GM12864 (cell line): ENCODE results near the gene TTC16.

Source experiments
- DNase-seq: peaks from one replicate; pipeline ENCODE4 v3.0.0-alpha.2; 2011; ENCODE audit warnings: low read depth
- H3K4me3 ChIP-seq: 2 replicates; pipeline ENCODE4 v1.5.1; 2011; ENCODE audit warnings: mild to moderate bottlenecking, low read depth, low read length, control low read depth
- TF ChIP-seq, protein P1 (sequence below): IDR thresholded peaks from 2 replicates; pipeline ENCODE4 v1.5.1; 2011; ENCODE audit warnings: low read depth, mild to moderate bottlenecking, moderate library complexity, low read length, control low read depth, inconsistent platforms; ENCODE audit errors: missing control alignments

The TTC16 gene

DNA sequence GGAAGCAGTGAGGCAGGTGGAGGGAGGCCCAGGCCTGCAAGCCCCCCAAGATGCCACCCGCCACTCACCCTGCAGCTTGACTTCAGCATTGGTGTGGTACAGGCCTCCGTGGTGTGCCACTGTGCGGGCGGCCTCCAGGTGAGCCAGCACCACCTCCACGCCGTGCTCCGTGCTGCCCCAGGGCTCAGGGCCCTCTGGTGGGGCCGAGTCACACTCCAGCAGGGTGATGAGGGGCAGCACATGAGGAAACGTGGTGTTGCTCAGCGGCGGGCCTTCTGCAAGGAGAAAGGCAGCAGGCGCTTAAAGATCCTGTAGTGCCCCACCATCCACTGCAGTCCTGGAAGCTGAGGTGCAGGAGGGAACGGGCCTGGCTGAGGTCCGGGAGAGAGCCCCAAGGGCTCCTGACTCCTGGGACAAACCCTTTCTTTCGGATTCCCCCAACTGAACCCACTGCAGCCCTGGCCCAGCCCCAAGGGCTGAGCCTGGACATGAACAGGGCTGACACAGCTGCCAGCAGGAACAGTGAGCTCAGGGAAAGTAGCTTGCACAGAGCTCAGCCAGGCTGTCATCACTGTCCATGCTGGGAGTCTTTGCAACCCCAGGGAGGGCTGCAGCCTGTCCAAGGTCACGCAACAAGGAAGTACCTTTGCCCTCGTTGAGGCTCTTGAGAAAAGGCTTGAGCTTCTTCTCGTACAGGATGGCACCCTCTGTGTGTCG, 23.9 kb downstream of the TTC16 start:
- DNase-seq: no peak

DNA sequence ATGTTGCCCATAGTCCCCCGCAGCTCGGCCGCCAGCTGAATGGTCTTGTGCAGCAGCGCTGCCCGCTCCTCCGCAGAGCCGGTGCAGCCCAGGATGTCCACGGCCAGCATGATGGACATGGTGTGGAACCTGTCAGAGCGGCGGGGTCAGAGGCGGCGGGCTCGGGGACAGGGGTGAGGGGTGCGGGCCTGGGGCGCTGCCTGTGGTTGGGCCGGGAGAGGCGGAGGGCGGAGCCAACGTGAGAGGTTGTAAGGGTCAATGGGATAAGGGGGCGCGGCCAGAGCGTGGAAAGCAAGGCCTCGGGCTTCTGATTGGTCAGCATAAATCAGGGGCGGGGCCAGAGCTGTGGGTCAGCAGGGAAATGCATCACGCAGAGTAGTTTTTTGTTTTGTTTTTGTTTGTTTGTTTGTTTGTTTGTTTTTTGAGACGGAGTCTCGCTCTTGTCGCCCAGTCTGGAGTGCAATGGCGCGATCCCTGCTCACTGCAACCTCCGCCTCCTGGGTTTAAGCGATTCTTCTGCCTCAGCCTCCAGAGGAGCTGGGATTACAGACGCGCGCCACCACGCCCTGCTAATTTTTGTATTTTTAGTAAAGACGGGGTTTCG, 26.1 kb downstream of the TTC16 start:
- TF ChIP-seq, protein P1, sequence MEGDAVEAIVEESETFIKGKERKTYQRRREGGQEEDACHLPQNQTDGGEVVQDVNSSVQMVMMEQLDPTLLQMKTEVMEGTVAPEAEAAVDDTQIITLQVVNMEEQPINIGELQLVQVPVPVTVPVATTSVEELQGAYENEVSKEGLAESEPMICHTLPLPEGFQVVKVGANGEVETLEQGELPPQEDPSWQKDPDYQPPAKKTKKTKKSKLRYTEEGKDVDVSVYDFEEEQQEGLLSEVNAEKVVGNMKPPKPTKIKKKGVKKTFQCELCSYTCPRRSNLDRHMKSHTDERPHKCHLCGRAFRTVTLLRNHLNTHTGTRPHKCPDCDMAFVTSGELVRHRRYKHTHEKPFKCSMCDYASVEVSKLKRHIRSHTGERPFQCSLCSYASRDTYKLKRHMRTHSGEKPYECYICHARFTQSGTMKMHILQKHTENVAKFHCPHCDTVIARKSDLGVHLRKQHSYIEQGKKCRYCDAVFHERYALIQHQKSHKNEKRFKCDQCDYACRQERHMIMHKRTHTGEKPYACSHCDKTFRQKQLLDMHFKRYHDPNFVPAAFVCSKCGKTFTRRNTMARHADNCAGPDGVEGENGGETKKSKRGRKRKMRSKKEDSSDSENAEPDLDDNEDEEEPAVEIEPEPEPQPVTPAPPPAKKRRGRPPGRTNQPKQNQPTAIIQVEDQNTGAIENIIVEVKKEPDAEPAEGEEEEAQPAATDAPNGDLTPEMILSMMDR: no peak
- no peak for DNase-seq
- H3K4me3 ChIP-seq: no peak overlapping the region

More for the DNA sequence above, 23.9 kb downstream of the TTC16 start:
- TF ChIP-seq, protein P1: no peak
- H3K4me3 ChIP-seq: no peak overlapping the region

DNA sequence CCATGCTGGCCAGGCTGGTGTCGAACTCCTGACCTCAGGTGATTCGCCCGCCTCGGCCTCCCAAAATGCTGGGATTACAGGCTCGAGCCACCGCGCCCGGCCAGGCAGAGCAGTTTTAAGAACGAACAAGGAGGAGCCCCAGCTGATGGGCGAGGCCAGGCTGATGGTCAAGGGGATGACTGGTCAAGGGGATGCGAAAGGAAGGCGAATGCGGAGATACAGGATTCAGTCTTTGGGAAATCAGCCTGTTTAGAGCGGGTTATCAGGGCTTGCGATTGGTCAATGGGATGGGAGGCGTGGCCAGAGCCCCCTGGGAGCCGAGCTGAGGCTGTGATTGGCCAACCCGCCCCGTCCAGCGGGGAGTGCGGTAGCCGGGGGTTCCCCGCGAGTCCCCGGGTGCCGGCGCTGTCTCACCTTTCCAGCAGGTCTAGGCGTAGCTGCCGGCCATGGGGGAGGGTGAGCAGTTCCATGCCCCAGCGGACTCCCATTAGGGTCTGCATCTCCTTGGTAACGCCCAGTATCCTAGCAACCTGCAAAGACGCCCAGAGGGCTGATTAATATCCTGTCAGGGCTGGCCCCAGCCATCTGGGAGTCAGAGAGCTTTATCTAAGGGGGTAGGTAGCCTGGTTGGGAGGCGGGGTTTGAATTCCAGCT, 26.7 kb downstream of the TTC16 start:
- H3K4me3 ChIP-seq: no peak overlapping the region
- TF ChIP-seq, protein P1: no peak
- DNase-seq: no peak

DNA sequence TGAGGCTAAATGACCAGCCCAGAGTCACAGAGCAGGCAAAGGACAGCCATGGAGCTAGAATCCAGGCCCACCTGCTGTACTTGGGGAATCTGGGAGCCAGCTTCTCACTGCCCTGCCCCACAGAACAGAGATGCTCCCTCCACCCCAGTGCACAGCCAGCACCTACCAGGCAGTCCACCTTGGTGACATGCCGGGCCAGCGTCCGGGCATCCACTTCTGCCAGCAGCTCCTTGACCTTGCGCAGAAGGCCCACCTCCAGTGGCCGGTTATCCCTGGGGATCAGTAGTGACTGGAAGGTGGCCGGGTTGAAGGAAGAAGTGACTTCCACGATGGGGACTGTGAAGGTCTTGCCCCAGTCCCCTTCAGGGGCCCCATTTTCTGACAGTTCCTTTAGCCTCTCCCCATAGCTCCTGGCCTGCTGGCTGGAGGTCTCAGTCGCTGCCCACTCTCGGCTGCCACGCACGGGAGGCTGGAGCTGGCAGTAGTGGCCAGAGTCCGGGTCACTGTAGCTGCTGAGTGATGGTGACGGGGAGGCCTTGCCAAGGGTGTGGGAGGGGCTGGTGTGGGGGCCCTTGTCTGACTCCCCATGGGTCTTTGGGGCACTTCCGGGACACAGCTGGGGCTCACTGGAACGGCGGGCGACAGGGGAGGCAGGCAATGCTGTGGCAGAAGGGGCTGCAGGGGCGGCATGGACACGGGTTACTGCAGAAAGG, 28.7 kb downstream of the TTC16 start:
- TF ChIP-seq, protein P1: no peak
- no peak for DNase-seq
- no peak overlapping the region for H3K4me3 ChIP-seq

DNA sequence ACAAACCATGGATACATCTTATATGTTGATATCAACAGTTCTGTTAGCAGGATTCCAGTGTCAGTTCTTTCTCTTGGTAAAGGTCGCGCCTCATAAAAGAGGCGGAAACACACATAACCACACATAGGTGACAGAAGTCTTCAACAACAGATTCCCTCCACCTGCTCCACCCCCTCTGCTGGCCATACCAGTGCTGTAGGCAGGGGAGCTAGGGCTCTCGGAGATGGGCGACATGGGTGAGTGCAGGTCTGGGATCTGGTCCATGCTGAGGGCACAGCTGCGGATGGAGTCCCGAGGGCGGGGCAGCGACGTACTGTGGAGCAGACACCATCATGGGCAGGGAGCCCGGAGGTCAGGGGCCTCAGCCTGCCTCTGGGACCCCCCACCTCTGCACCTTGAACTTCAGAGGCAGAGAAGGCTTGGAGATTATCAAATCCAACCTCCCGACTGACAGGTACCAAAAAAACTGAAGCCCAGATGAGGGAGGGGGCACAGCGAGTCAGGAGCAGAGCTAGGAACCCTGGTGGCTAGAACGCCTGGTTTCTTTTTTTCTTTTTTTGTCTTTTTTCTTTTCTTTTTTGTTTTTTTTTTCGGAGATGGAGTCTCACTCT, 31.2 kb downstream of the TTC16 start:
- no peak for DNase-seq
- H3K4me3 ChIP-seq: no peak overlapping the region
- TF ChIP-seq, protein P1: no peak

DNA sequence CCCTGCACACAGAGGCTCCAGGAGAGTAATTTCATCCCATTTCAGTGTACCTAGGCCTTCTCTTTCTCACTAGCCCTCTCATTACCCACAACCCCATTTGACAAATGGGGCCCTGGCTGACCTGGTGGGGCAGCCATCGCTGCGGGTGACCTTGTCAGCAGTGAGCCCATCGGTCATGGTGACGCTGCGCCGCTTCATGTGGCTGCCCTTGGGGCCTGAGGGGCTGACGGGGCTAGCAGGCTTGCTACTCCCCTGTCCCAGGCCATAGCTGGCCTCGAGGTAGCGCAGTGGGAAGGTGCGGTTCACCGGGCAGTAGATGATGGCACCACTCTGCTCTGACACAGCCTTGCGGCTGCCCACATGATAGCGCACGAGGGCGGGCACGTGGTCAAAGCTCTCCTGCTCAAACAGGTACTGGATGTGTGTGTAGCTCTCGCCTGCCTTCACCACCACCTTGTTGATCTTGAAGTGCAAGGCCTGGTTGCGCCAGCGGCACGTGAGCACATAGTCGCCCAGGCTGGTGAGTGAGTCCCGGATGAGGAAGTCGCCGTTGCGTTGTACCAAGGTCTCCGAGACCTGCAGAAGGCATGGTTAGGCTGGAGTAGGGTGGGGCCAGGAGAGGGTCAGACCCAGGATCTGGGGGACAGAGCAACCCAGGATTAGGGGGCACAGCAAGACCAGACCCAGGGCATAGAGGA, 33.4 kb downstream of the TTC16 start:
- no peak overlapping the region for H3K4me3 ChIP-seq
- TF ChIP-seq, protein P1: no peak
- DNase-seq: no peak
